DMS114 treated with DMSO at 0.1 percent for 48 hours (cell line): Measurements from ENCODE around the gene SIGLEC1.
A peak's percentile ranks its signal among the peaks of the same experiment; 100 is the strongest.

Experiments
- DNase-seq: peaks from one replicate; lab custom pipeline; 2025; ENCODE audit not compliant: unreplicated experiment; lab: John Stamatoyannopoulos, UW

Gene SIGLEC1

DNA sequence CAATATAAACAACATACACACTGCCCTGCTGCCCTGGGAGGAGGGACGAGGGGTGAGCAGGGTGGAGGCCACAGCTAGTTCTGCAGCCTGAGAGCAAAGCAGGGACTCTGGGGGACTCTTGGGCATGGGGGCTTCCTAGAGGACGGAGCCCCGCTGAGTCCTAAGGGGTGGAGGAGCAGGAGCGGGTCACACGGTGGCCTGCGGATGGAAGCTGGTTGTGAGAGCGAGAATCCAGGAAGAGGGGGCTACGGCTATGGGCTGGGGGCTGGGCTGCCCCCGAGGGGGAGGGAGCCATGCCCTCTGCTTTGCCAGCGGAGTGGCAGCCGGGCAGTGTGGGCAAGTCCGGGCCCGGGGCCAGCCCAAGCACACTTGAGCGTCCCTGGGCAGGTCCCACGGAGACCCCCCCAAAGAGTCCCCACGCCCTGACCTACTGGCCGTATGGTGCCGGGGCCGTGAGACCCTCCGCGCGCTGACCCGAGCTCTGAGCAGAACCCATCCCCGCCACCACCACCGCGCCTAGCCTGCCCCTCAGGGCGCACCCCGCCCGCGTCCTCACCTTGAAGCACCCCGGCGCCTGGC lies 31.0 kb downstream of the SIGLEC1 start:
- no peak for DNase-seq

GRCh38 chr20:3680701-3681351 lies 31.6 kb downstream of the SIGLEC1 start:
- no peak for DNase-seq

DNA sequence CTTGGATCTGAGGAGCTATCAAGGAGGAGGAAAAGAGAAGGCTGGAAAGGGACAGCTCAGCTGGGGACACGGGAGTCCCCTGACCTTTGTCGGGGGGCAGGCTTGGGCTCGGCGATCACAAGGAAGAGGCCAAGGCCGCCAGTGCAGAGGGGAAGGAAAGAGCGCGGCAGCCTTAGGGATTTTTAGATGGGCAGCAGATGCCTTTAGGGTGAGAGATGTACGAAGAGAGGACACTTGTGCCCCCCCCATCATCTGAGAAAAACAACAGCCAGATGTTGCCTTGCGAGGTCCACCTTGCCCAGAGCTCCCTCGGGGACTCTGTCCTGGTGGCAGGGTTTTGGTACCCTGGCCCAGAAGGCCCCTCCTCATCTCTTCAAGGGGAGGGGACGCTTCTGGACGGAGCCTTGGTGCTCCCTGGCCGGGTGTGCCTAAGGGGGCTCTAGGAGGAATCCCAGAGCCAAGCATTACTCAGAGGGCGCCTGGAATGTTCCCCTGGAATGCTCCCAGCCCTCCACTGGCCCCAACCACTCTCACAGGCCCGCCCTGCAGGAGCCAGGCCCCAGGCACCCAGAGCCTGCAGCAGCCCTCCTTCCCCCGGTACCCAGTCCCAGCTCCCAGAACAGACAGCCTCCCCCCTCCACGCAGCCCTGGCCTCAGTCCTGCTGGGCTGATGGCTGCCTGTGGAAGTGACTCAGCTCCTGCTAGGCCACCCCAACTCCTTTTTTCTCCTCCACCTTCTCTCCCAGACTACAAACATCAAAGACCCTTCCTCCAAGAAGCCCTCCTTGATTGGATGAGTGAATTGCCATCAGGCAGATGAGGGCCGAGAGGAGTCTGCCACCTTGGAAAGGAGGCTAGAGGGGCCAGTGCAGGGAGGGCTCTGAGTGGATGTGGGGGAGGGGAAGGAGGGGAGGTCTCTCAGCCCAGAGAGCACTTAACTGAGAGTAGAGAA lies 32.4 kb downstream of the SIGLEC1 start:
- no peak for DNase-seq

- DNase-seq = no peak
Measured at GRCh38 chr20:3678856-3679720, 33.3 kb downstream of the SIGLEC1 start.

DNA sequence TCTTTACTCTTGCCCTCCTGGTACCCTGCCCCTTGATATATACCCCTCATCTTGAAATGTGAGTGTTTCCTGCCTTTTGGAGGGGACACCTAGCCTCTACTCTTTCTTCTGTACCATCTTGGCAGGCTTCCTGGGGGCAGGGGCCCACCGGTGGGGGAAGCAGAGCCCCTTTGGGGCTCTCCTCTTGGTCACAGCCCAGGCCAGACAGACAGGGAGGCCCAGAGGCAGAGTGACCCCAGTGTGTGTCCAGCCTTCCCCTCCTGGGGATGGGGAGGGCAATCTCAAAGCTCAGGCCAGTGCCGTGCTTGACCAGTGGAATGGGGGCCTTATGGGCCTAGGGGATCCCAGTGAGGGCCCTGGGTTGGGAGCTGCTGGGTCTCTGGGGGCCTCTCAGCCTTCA lies 34.2 kb downstream of the SIGLEC1 start:
- DNase-seq = no peak

DNA sequence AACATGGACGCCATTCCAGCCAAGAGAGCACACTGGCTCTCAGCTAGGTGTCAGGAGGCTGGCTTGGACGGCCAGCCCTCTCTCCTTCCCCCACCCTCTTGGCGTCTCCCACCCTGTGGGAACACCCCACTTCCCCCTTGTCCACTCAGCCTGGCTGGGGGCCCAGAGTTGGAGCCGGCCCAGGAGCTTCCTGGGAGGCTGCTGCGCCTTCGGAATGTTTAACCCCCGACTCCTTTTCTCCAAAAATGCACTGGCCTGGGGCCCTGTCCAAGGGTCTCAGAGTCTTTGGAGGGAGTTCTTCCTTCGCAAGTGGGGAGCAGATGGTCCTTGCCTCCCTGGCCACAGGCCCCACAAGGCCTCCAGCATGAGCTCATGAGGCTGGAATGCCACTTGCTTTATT lies 34.7 kb downstream of the SIGLEC1 start:
- no peak for DNase-seq

- DNase-seq = no peak
Measured at GRCh38 chr20:3674995-3675900, 37.2 kb downstream of the SIGLEC1 start.

DNA sequence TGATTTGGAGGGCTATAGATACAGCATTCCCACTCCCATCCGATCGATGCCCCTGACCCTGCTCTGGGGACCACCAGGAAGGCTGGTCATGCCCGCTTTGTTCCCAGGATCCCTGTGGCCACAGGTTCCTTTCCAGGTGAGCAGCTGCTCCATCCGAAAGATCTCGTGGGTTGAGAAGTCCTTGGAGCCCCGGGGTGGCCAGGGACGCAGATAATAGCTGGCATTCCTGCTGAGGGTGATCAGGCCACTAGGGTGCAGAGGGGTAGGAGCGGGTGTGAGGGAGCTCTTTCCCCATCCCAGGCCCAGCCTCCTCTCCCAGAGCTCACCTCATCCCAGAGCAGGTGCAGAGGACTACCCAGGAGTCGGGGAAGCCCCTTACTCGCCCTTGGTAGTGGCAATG lies 38.0 kb downstream of the SIGLEC1 start:
- no peak for DNase-seq

DNA sequence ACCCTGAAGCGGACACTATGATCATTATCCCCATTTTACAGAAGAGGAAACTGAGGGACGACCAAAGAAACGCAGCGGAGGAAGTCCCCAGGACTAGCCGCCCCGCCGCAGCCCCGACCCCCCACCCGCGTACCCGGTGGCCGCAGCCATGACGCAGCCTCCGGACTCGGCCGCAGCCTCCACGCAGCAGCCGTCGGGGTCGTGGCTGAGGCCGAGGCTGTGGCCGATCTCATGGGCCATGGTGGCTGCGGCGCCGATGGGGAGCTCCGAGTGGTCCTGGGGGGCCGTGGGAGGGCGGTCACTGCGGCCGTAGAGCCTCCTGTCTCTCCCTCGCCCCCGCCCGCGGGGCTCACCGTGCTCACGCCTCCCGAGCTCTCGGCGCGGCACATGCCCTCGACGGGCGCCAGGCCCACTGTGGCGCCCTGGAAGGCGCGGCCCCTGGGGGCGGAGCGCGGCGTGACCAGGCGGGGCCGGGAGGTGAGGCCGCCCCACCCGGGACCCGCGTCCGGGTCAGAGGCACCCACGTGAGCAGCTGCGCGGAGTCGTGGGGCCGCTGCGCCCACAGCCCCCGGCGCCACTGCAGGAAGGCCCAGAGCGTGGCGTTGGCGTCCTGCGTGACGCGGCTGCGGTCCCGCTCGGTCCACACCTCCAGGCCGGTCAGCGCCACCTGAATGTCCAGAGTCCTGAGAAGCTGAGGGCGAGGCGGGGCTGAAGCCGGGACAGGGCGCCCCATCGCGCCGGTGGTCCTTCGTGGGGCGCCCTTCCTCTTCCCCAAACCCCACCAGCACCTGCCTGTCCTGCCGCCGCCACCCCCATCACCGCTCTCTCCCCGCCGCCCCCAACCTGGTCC lies 39.0 kb downstream of the SIGLEC1 start:
- no peak for DNase-seq

GRCh38 chr20:3672547-3673171 lies 39.7 kb downstream of the SIGLEC1 start:
- DNase-seq = no peak

- DNase-seq = no peak
Measured at GRCh38 chr20:3671986-3672546, 40.3 kb downstream of the SIGLEC1 start.

- DNase-seq = no peak
Measured at GRCh38 chr20:3670945-3671344, 41.5 kb downstream of the SIGLEC1 start.

- DNase-seq = peak; percentile 22
Measured at GRCh38 chr20:3670511-3670910, 41.9 kb downstream of the SIGLEC1 start.

DNA sequence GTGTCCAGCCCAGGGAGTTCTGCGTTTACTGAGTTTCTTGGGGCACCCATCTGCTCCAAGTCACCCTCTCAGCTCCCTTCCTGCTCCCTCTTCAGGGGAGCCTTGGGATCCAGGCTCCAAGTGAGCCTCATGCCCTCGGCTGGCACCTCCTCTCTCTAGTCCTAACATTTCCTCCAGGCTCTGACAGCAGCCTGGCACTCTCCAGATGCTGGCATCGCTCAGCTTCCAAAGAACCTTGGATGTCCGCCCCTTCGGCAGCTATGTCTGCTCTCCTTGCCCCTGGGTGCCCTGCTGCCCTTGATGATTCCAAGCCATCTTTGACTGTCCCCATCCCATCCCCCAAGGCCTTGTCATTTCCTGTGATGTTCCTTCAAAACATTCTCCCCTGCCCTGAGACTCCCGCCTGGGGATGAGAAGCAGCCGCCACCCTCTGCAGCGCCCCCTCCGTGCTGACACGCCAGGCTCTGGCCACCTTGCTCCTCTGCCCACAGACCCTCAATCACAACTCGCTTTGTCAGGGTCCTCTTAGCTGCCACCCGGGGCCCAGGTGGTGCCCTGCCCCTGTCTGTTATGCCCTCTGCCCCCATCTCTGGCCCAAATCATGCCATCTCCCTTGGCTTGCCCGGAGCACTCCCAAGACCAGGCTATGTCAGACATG lies 42.6 kb downstream of the SIGLEC1 start:
- DNase-seq = no peak

- DNase-seq = no peak
Measured at GRCh38 chr20:3667434-3668037, 44.9 kb downstream of the SIGLEC1 start.

DNA sequence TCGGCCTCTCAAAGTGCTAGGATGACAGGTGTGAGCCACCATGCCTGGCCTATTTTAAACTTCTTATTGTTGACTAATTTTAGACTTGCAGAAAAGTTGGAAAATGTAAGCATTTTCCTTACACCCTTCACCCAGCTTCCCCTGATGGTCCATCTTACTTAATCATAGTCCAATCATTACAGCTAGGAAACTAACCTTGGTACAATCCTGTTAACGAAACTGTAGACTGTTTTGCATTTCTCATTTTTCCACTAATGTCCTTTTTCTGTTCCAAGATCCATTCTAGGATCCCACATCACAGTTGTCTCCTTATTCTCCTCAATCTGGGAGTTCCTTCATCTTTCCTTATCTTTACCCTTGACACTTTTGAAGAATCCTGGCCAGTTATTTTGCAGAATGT lies 48.5 kb downstream of the SIGLEC1 start:
- no peak for DNase-seq

DNA sequence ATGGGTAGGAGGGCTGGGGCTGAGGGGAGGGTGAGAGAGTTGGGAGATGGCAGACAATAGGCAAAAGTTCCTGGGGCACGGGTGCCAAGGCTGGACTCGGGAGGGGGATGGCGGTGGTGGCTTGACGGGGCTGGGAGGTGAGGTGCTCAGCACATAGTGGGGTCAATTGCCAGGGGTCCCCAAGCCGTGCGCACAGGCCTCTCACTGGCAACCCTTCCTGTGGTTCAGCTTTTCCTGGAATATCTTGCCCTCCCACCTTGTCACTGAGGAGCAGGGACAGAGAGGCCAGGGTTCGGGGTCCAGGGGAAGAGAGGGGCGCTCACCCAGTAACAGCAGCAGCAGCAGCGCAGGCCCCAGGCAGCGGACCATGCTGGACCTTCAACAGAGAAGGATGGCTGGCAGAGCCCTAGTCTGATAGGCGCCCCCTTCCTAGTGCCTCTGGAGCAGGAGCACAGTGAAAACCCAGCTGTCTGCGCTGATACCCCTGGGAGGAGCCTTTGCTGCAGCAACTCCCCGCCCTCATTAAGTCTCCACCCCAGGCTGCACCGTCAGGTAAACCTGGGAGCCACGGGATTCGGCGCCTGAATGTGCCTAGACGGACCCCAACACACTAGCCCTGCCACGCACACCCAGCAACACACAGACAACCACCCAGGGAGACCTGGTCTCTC lies 49.2 kb downstream of the SIGLEC1 start, which contains the start of gene GFRA4:
Gene GFRA4 (minus strand): TSS at position 369 of the 671 bp plus-strand sequence. CDS start 0 bp downstream, at position 369.
- DNase-seq = no peak
